Measurements from ENCODE around the gene PRR16.

Gene PRR16

DNA sequence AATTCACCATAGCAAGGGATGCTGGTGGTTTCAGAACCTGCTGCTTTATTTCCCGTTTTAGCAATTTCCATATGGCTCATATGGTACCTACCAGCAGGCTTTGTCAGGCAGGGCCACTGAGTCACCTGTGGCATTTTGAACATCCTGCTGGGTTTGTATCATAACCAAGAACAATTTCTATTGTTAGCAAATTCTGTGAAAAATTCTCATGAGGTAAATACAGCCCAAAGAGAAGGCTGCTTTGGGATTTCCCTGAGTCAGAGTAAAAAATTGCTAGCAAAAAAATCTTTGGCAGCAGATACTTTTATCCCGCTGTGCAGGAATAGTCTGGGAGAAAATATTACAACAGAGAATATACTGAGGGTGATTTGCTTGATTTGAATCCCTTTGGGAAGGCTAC lies 52.7 kb downstream of the PRR16 start:
- Mint-ChIP-seq H3K36me3 (no peaks in the 10 kb centered on the region), H3K27ac (no peak overlapping the region), H3K27me3 (peaks cover 2% of the 10 kb centered on the region), H3K9me3 (no peaks in the 10 kb centered on the region), H3K4me1 (no peaks in the 10 kb centered on the region), H3K4me3 (no peak overlapping the region)
- DNase-seq (ENCODE audit: low spot score in 2 of 2) (no peak), ATAC-seq (ENCODE audit: low read depth) (no peak)

GRCh38 chr5:120517607-120518252 lies 53.6 kb downstream of the PRR16 start:
- H3K36me3 Mint-ChIP-seq, result no peaks in the 10 kb centered on the region
- no peaks in the 10 kb centered on the region for H3K9me3 Mint-ChIP-seq
- H3K4me3 Mint-ChIP-seq, result no peak overlapping the region
- H3K27ac Mint-ChIP-seq, result no peak overlapping the region
- DNase-seq (ENCODE audit: low spot score in 2 of 2) (no peak), ATAC-seq (ENCODE audit: low read depth) (no peak)
- H3K27me3 Mint-ChIP-seq, result peaks cover 2% of the 10 kb centered on the region
- no peaks in the 10 kb centered on the region for H3K4me1 Mint-ChIP-seq

GRCh38 chr5:120518581-120518980 lies 54.5 kb downstream of the PRR16 start:
- H3K4me3 Mint-ChIP-seq, result no peak overlapping the region
- no peak for ATAC-seq (ENCODE audit: low read depth)
- no peak for DNase-seq (ENCODE audit: low spot score in 2 of 2)
- no peaks in the 10 kb centered on the region for H3K9me3 Mint-ChIP-seq
- H3K4me1 Mint-ChIP-seq, result no peaks in the 10 kb centered on the region
- H3K27ac Mint-ChIP-seq, result no peak overlapping the region
- H3K27me3 Mint-ChIP-seq, result no peaks in the 10 kb centered on the region
- H3K36me3 Mint-ChIP-seq, result no peaks in the 10 kb centered on the region

GRCh38 chr5:120527251-120527650 lies 63.2 kb downstream of the PRR16 start:
- Mint-ChIP-seq H3K4me3 (no peak overlapping the region), H3K9me3 (no peaks in the 10 kb centered on the region), H3K27ac (no peak overlapping the region), H3K36me3 (no peaks in the 10 kb centered on the region), H3K27me3 (peaks cover 3% of the 10 kb centered on the region), H3K4me1 (no peaks in the 10 kb centered on the region)
- ATAC-seq (ENCODE audit: low read depth), result no peak
- no peak for DNase-seq (ENCODE audit: low spot score in 2 of 2)

DNA sequence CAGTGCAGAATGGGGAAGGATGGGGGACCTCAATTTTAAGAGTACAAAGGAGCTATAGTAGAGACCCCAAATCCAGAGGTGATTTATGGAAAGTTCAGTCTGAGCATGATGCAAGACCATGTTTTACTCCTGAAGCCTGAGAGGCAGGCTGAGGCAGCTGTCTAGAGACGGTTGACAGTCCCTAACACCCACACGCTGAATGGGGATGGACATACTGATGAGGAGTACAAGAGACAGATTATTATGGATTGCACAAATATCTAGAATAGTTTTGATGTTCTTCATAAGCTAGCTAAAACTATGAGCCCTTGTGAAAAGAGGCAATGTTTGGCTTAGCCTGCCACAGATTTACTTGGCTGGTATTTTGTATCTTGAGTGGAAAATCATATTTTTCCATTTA lies 64.5 kb downstream of the PRR16 start:
- Mint-ChIP-seq H3K27me3 (peaks cover 3% of the 10 kb centered on the region), H3K4me1 (no peaks in the 10 kb centered on the region), H3K36me3 (no peaks in the 10 kb centered on the region), H3K4me3 (no peak overlapping the region), H3K27ac (no peak overlapping the region), H3K9me3 (no peaks in the 10 kb centered on the region)
- DNase-seq (ENCODE audit: low spot score in 2 of 2) (no peak), ATAC-seq (ENCODE audit: low read depth) (no peak)

GRCh38 chr5:120529386-120529785 lies 65.3 kb downstream of the PRR16 start:
- no peak overlapping the region for H3K4me3 Mint-ChIP-seq
- H3K9me3 Mint-ChIP-seq, result no peaks in the 10 kb centered on the region
- no peaks in the 10 kb centered on the region for H3K4me1 Mint-ChIP-seq
- no peak overlapping the region for H3K27ac Mint-ChIP-seq
- ATAC-seq (ENCODE audit: low read depth) (no peak), DNase-seq (ENCODE audit: low spot score in 2 of 2) (no peak)
- no peaks in the 10 kb centered on the region for H3K36me3 Mint-ChIP-seq
- peaks cover 3% of the 10 kb centered on the region for H3K27me3 Mint-ChIP-seq

- no peak for ATAC-seq (ENCODE audit: low read depth)
Observed at GRCh38 chr5:120531215-120531614, 67.1 kb downstream of the PRR16 start.

GRCh38 chr5:120532835-120533234 lies 68.7 kb downstream of the PRR16 start:
- Mint-ChIP-seq H3K9me3 (no peaks in the 10 kb centered on the region), H3K36me3 (no peaks in the 10 kb centered on the region), H3K4me3 (no peak overlapping the region)

More at GRCh38 chr5:120531215-120531614, 67.1 kb downstream of the PRR16 start:
- DNase-seq (ENCODE audit: low spot score in 2 of 2), result no peak
- H3K36me3 Mint-ChIP-seq, result no peaks in the 10 kb centered on the region
- H3K9me3 Mint-ChIP-seq, result no peaks in the 10 kb centered on the region
- no peak overlapping the region for H3K4me3 Mint-ChIP-seq
- peaks cover 3% of the 10 kb centered on the region for H3K27me3 Mint-ChIP-seq
- H3K4me1 Mint-ChIP-seq, result no peaks in the 10 kb centered on the region
- no peak overlapping the region for H3K27ac Mint-ChIP-seq

GRCh38 chr5:120533581-120533980 lies 69.5 kb downstream of the PRR16 start:
- no peak overlapping the region for H3K27ac Mint-ChIP-seq
- no peaks in the 10 kb centered on the region for H3K4me1 Mint-ChIP-seq
- H3K36me3 Mint-ChIP-seq, result no peaks in the 10 kb centered on the region

More at GRCh38 chr5:120532835-120533234, 68.7 kb downstream of the PRR16 start:
- DNase-seq (ENCODE audit: low spot score in 2 of 2), result no peak
- H3K4me1 Mint-ChIP-seq, result no peaks in the 10 kb centered on the region
- no peak overlapping the region for H3K27ac Mint-ChIP-seq
- ATAC-seq (ENCODE audit: low read depth), result no peak
- H3K27me3 Mint-ChIP-seq, result no peaks in the 10 kb centered on the region

GRCh38 chr5:120535900-120536299 lies 71.8 kb downstream of the PRR16 start:
- no peaks in the 10 kb centered on the region for H3K27me3 Mint-ChIP-seq
- H3K4me3 Mint-ChIP-seq, result no peak overlapping the region
- H3K9me3 Mint-ChIP-seq, result no peaks in the 10 kb centered on the region
- no peaks in the 10 kb centered on the region for H3K36me3 Mint-ChIP-seq
- DNase-seq (ENCODE audit: low spot score in 2 of 2) (no peak), ATAC-seq (ENCODE audit: low read depth) (no peak)
- no peaks in the 10 kb centered on the region for H3K4me1 Mint-ChIP-seq
- no peak overlapping the region for H3K27ac Mint-ChIP-seq

More at GRCh38 chr5:120533581-120533980, 69.5 kb downstream of the PRR16 start:
- Mint-ChIP-seq H3K9me3 (no peaks in the 10 kb centered on the region), H3K4me3 (no peak overlapping the region), H3K27me3 (no peaks in the 10 kb centered on the region)
- no peak for ATAC-seq (ENCODE audit: low read depth)
- DNase-seq (ENCODE audit: low spot score in 2 of 2), result no peak

DNA sequence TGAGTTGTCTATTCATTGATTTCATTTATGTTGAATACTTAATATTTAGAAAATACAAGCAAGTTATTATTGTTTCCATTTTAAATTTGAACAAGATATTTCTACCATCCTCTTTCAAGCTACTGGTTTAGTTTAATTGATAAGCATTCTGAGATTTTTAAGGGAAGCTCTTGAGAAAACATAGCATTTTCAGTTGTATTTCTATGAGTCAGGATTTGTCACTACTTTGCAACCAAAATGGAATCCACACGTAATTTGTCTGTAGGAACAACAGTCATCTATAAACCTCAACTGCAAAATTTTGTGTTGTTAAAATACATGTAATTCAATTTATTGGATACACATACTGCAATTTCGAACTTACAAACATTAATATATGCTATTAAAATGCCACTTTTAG lies 74.0 kb downstream of the PRR16 start:
- DNase-seq (ENCODE audit: low spot score in 2 of 2) (no peak), ATAC-seq (ENCODE audit: low read depth) (no peak)

DNA sequence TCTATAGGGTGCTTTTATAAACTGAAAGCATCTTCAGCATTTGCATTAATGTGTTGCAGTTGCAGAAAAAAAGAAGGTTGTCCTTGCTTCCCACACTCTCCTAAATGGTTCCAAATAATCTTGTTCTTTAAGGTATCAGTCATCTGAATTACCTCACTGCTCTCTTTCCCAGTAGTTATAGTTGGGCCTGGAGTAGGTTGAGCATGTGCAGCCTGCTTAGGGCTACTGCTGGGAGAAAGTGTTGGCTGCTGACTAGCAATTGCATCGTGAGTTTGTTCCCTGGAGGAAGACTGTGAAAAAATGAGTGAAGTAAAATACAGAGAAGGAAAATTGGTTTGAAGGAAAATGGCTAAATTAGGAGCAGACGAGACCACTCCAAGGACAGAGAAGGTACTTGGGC lies 74.5 kb downstream of the PRR16 start:
- no peaks in the 10 kb centered on the region for H3K36me3 Mint-ChIP-seq
- H3K27me3 Mint-ChIP-seq, result no peaks in the 10 kb centered on the region
- H3K4me1 Mint-ChIP-seq, result no peaks in the 10 kb centered on the region
- ATAC-seq (ENCODE audit: low read depth) (no peak), DNase-seq (ENCODE audit: low spot score in 2 of 2) (no peak)
- no peaks in the 10 kb centered on the region for H3K9me3 Mint-ChIP-seq
- no peak overlapping the region for H3K4me3 Mint-ChIP-seq
- H3K27ac Mint-ChIP-seq, result no peak overlapping the region

More for the DNA sequence above, 74.0 kb downstream of the PRR16 start:
- Mint-ChIP-seq H3K4me3 (no peak overlapping the region), H3K9me3 (no peaks in the 10 kb centered on the region), H3K4me1 (no peaks in the 10 kb centered on the region), H3K27ac (no peak overlapping the region), H3K27me3 (no peaks in the 10 kb centered on the region), H3K36me3 (no peaks in the 10 kb centered on the region)

GRCh38 chr5:120539471-120539870 lies 75.4 kb downstream of the PRR16 start:
- Mint-ChIP-seq H3K36me3 (no peaks in the 10 kb centered on the region), H3K27ac (no peak overlapping the region), H3K4me1 (no peaks in the 10 kb centered on the region), H3K4me3 (no peak overlapping the region), H3K27me3 (no peaks in the 10 kb centered on the region), H3K9me3 (no peaks in the 10 kb centered on the region)
- ATAC-seq (ENCODE audit: low read depth) (no peak), DNase-seq (ENCODE audit: low spot score in 2 of 2) (no peak)

GRCh38 chr5:120540097-120540496 lies 76.0 kb downstream of the PRR16 start:
- Mint-ChIP-seq H3K27ac (no peak overlapping the region), H3K27me3 (no peaks in the 10 kb centered on the region), H3K36me3 (no peaks in the 10 kb centered on the region), H3K9me3 (no peaks in the 10 kb centered on the region), H3K4me1 (no peaks in the 10 kb centered on the region), H3K4me3 (no peak overlapping the region)
- DNase-seq (ENCODE audit: low spot score in 2 of 2), result no peak
- ATAC-seq (ENCODE audit: low read depth), result no peak

- ATAC-seq (ENCODE audit: low read depth) (no peak), DNase-seq (ENCODE audit: low spot score in 2 of 2) (no peak)
- H3K36me3 Mint-ChIP-seq, result no peaks in the 10 kb centered on the region
- no peaks in the 10 kb centered on the region for H3K4me1 Mint-ChIP-seq
- no peaks in the 10 kb centered on the region for H3K9me3 Mint-ChIP-seq
- H3K27me3 Mint-ChIP-seq, result no peaks in the 10 kb centered on the region
- H3K27ac Mint-ChIP-seq, result no peak overlapping the region
- H3K4me3 Mint-ChIP-seq, result no peak overlapping the region
Observed at GRCh38 chr5:120544043-120544442, 79.9 kb downstream of the PRR16 start.

Measured in memory B cell (primary cell).